DMS153 treated with DMSO at 0.1 percent for 48 hours (cell line): ENCODE measurements around the gene TTLL9.

Source experiments
- DNase-seq: peaks from one replicate; lab custom pipeline; 2025; ENCODE audit not compliant: unreplicated experiment; lab: John Stamatoyannopoulos, UW

The TTLL9 gene

DNA sequence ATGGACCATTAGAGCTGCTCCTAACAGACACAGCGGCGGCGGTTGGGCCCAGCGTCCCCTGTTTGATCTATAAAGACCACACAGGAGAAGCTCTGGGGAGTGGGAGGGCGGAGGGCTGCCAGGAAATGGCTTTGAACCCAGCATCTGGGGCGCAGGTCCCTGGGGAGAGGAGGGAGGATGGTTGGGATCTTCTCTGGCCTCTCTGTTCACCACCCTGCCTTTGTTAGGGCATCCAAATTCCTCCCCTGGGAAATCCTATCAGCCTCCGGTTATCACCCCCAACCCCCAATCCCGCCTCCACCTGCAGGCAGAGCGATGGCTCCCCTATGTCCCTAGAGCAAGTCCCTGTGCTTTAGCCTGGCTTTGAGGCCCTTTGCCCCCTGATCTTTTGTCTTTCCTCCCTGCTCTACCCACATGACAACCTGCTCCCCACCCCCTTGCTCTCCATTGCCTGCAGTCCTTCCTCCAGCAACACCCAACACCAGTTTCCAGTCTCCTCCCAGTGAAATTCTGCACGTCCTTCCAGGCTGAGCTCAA, 104.6 kb downstream of the TTLL9 start:
- no peak for DNase-seq

GRCh38 chr20:31975874-31976273, 105.4 kb downstream of the TTLL9 start:
- no peak for DNase-seq

DNA sequence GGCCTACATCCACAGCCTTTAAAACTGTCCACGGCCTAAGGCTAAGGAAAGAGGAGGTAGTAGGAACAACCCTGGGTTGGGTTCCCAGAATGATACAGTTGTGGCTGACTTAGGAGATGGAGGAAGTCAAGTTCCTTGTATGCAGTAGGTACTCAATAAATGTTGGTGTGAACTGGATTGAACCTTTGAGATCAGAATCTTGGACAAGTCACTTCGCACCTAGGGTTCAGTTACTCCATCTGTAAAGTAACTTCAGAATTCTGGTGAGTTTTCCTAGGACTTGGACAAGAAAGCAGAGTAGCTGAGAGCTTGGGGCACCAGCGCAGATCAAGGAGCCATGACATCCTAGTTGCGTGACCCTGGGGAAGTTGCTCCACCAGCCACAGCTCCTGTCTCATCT, 106.6 kb downstream of the TTLL9 start:
- no peak for DNase-seq

DNA sequence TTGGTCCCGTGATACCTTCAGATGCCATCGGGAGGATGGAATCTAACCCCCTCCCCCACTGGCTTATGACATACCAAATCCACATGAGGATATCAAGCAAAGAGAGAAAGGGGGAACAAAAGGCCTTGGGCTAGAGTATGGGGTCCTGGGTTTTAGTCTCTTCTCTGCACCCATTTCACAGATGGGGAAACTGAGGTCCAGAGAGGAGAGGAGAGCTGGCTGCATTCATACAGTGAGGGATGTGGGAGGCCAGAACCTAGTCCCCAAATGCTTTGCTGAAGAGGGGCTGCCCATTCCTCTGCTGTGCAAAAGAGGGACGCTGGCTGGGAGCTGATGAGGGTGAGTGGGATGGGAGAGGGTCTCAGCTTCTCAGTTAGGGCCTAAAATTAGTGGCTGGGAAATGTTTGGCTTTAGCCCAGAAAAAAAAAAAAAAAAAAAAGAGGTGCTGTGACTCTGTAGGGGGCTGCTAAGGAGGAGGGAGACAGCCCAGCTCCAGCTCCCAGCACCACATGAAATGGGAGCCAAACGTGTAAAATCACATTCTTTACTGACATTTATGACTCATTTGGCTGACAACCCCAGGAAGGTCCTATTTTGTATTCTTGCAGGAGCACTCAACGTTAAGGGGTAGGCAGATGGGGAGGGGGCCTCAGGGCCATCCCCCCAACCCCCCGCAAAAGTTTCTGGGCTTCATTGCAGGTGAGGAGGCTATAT, 109.4 kb downstream of the TTLL9 start:
- DNase-seq: no peak

GRCh38 chr20:31981784-31982183, 111.3 kb downstream of the TTLL9 start:
- DNase-seq: no peak

- no peak for DNase-seq
These were observed 114.6 kb downstream of the TTLL9 start for GRCh38 chr20:31984981-31985471.

DNA sequence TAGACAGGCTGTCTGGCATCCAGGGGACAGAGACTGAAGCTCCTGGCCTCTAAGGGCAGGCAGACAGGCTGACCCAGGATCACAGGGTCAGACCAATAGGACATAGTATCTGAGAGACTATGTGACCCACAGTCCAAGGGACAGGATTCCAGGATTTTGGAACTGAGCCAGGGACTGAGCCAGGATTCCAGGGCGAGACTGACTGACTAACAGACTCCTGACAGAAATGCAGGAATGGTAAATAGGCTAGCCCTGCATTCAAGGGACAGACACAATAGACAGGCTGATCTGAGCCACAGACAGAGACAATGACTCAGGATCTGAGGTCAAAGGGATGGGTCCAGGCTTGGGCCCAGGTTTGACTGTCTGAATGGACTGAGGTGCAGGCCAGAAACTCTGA, 117.3 kb downstream of the TTLL9 start:
- no peak for DNase-seq

GRCh38 chr20:31988430-31989015, 118.1 kb downstream of the TTLL9 start:
- no peak for DNase-seq

DNA sequence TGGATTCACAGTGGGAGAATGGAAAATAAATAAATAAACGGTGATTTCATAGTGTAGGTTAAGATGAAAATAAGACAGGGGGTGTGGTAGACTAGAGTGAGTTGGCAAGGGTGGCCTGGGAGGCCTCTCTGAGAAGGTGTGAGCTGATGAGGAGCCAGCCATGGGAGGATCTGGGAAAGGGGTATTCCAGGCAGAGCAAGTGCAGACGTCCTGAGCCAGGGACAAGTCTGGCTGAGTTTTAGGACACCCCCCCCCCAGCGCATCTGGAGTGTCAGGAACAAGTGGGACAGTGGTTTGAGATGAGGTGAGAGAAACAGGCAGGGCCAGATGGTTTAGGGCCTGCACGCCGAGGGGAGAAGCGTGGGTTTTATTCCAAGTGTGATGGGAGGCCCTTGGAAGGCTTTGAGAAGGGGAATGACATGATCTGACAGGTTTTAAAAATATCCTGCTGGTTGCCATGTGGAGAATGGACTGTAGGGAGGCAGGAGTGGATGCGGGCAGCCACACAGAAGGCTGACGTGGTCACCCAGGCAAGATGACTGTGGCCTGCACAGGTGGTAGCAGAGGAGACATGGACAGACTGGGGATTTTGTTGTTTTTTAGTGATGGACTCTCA, 118.7 kb downstream of the TTLL9 start:
- DNase-seq: no peak

- no peak for DNase-seq
These were observed 120.4 kb downstream of the TTLL9 start for GRCh38 chr20:31990641-31991338.

DNA sequence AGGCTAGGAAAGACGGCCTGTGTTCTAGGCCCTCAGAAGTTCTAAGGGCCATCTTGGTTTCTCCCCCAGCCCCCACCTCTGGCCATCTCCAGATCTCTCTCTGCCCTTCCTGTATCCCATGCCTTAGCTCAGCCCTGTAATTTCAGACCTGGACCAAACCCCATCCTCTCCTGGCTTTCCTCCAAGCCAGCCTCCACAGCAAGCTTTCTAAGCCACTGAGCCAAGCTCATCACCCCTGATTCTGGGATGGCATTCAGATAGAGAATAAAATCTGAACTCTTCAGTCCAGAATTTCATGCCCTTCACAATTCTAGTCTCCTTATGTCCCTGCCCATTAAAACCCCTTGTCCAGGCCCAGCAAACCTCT, 120.9 kb downstream of the TTLL9 start:
- DNase-seq: no peak

GRCh38 chr20:31992086-31992485, 121.7 kb downstream of the TTLL9 start:
- no peak for DNase-seq
